Epithelial cell of esophagus (primary cell): ENCODE data around the gene CTLA4.

ENCODE experiments used
- DNase-seq: peaks from one replicate; pipeline ENCODE4 v3.0.0; 2010; ENCODE audit warnings: low read depth
- H3K4me3 ChIP-seq: 2 replicates; pipeline ENCODE4 v1.5.1; 2011; ENCODE audit warnings: mild to moderate bottlenecking, low read length, control low read depth
- TF ChIP-seq, protein P1 (sequence below): IDR thresholded peaks from 2 replicates; pipeline ENCODE4 v1.5.1; 2011; ENCODE audit warnings: low read depth, mild to moderate bottlenecking, low read length, control low read depth, inconsistent platforms; ENCODE audit not compliant: insufficient read depth; ENCODE audit errors: missing control alignments

CTLA4 gene

DNA sequence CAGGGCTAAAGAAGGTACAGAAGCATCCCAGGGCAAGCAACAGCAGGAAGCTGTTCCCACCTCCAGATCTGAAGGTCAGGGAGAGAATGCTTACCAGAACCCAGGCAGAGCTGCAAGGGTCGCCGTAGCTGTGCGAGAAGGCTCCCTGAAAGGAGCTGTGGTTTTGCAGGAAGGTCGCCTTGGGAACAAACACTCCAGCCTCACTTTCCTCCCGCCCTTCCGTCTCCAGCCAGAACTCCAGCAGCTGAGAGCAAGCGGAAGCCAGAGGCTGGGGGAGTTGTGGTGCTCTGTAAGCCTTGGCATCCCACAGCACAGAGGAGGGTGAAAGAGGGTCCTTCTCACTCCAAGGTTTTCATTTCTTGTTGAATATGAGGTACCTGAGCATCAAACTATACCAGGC, 50.7 kb downstream of the CTLA4 start:
- H3K4me3 ChIP-seq = no peak overlapping the region
- TF ChIP-seq, protein P1, sequence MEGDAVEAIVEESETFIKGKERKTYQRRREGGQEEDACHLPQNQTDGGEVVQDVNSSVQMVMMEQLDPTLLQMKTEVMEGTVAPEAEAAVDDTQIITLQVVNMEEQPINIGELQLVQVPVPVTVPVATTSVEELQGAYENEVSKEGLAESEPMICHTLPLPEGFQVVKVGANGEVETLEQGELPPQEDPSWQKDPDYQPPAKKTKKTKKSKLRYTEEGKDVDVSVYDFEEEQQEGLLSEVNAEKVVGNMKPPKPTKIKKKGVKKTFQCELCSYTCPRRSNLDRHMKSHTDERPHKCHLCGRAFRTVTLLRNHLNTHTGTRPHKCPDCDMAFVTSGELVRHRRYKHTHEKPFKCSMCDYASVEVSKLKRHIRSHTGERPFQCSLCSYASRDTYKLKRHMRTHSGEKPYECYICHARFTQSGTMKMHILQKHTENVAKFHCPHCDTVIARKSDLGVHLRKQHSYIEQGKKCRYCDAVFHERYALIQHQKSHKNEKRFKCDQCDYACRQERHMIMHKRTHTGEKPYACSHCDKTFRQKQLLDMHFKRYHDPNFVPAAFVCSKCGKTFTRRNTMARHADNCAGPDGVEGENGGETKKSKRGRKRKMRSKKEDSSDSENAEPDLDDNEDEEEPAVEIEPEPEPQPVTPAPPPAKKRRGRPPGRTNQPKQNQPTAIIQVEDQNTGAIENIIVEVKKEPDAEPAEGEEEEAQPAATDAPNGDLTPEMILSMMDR = no peak
- no peak for DNase-seq

DNA sequence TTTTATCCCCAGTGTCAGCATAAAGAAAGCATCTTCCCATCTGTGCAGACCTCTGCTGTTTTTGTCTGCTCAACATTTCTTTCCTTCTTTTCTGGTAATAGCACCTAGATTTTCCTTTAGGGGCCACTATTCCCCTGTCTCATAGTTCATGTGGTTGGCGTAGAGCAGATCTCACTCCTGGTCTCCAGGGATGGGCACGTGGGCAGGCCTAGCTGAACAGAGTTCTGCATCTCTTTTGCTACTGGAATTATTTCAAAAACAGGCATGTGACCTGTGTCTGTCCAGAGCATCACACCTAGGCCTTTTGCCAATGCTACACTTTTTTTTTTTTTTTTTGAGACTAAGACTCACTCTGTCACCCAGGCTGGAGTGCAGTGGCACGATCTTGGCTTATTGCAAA, 51.3 kb downstream of the CTLA4 start:
- TF ChIP-seq, protein P1 = no peak
- H3K4me3 ChIP-seq = no peak overlapping the region
- DNase-seq = no peak
